CD4-positive, CD25-positive, alpha-beta regulatory T cell (primary cell): ENCODE data around the gene AQP12B. TPM values are rescaled to one million over a fixed set of nuclear protein-coding genes. Genes with fewer than 3 reads are reported as not detected.

ENCODE experiments used
- ATAC-seq, 2 donors: fragments of 150-1000 bp; cut with Tn5 transposase; one replicate each; pipeline ENCODE4 v1.10.0; 2021; ENCODE audit warnings: low read depth in 2 of 2, moderate number of reproducible peaks in 2 of 2, moderate library complexity in 1 of 2
- DNase-seq, 3 donors: peaks; one replicate each; pipeline versions ENCODE4 v3.0.0 to v3.0.0-alpha.2; 2012 to 2022; ENCODE audit warnings: mixed read lengths in 1 of 3
- H3K27ac ChIP-seq: one replicate; pipeline ENCODE4 v1.7.0; 2013; ENCODE audit warnings: mild to moderate bottlenecking, low read length; ENCODE audit not compliant: insufficient read depth, poor library complexity, severe bottlenecking
- H3K27me3 ChIP-seq: one replicate; pipeline ENCODE4 v1.7.0; 2013; ENCODE audit warnings: low read length; ENCODE audit not compliant: control insufficient read depth, insufficient read depth
- H3K36me3 ChIP-seq: one replicate; pipeline ENCODE4 v1.7.0; 2013; ENCODE audit warnings: mild to moderate bottlenecking, low read length, moderate library complexity; ENCODE audit not compliant: control insufficient read depth, insufficient read depth
- H3K4me1 ChIP-seq: 2 replicates; pipeline ENCODE4 v1.7.0; 2013; ENCODE audit warnings: mild to moderate bottlenecking, low read length; ENCODE audit not compliant: insufficient read depth, control insufficient read depth, poor library complexity, severe bottlenecking
- H3K4me3 ChIP-seq: one replicate; pipeline ENCODE4 v1.7.0; 2013; ENCODE audit warnings: low read depth, mild to moderate bottlenecking, low read length, moderate library complexity
- H3K9me3 ChIP-seq, 2 experiments: 1 replicate in 1 of 2; 2 replicates in 1 of 2; pipeline ENCODE4 v1.7.0; 2013; ENCODE audit warnings: low read length in 2 of 2, mild to moderate bottlenecking in 1 of 2, moderate library complexity in 1 of 2; ENCODE audit not compliant: control insufficient read depth in 2 of 2
- H3K27ac Mint-ChIP-seq, 3 donors: one replicate each; pipeline ENCODE4 v1.8.0; 2020 to 2022; ENCODE audit warnings: mild to moderate bottlenecking in 3 of 3, mixed read lengths in 3 of 3, moderate library complexity in 2 of 3
- H3K27me3 Mint-ChIP-seq: one replicate; pipeline ENCODE4 v1.8.0; 2022; ENCODE audit warnings: mild to moderate bottlenecking, mixed read lengths
- H3K36me3 Mint-ChIP-seq: one replicate; pipeline ENCODE4 v1.8.0; 2020; ENCODE audit warnings: mixed read lengths
- H3K4me1 Mint-ChIP-seq, 4 donors: one replicate each; pipeline ENCODE4 v1.8.0; 2020 to 2022; ENCODE audit warnings: mixed read lengths in 4 of 4, mild to moderate bottlenecking in 1 of 4
- H3K4me3 Mint-ChIP-seq, 4 donors: one replicate each; pipeline ENCODE4 v1.8.0; 2020 to 2022; ENCODE audit warnings: mild to moderate bottlenecking in 4 of 4, mixed read lengths in 4 of 4, moderate library complexity in 3 of 4
- H3K9me3 Mint-ChIP-seq, 7 donors: one replicate each; pipeline ENCODE4 v1.8.0; 2020 to 2022; ENCODE audit warnings: mixed read lengths in 7 of 7, mild to moderate bottlenecking in 3 of 7, moderate library complexity in 2 of 7
- polyA plus RNA-seq, 4 donors: library from polyadenylated mRNA; unstranded; fragments of 300-500 nt; fragmentation: Illumina TruSeq; gene quantifications; one replicate each; pipeline ENCODE4 v1.2.3, GENCODE V29; 2021
- total RNA-seq: library from RNA; stranded (reverse); gene quantifications from one replicate; pipeline ENCODE4 v1.2.3, GENCODE V29; 2022

Gene AQP12B
- total and polyA plus RNA-seq, 5 donors from 2014 or later, result not detected

DNA sequence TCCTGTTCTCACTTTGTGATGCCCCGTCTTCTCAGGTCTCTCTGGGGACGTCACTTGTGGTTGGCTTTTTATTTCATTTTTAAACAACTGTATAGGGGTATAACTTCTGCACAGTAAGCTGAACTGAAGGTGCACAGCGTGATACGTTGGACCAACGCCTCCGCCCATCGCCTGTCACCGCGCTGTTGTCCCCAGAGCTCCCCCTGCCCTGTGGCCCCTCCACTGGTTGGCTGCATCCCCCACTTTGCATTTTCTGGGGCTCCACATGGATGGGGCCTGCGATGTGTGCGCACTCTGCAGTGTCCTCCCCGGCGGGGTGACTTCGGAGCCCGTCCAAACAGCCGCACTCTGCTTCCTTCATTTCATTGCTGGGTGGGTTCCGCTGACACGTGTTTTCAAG is 43.1 kb downstream of the AQP12B start:
- Histone ChIP-seq H3K4me1 (no peaks in the 10 kb centered on the region), H3K27me3 (no peaks in the 10 kb centered on the region), H3K9me3 (peaks cover 1% of the 10 kb centered on the region in 2 experiments), H3K27ac (no peak overlapping the region), H3K36me3 (no peaks in the 10 kb centered on the region), H3K4me3 (no peak overlapping the region)
- Mint-ChIP-seq H3K4me3 (no peak overlapping the region), H3K4me1 (no peaks in the 10 kb centered on the region), H3K27ac (no peak overlapping the region), H3K27me3 (no peaks in the 10 kb centered on the region), H3K9me3 (peaks cover 0 to 3% (median under 1%) of the 10 kb centered on the region in 7 donors), H3K36me3 (no peaks in the 10 kb centered on the region)
- DNase-seq (no peak), ATAC-seq (no peak)

GRCh38 chr2:240638512-240639160 is 44.0 kb downstream of the AQP12B start:
- H3K36me3 ChIP-seq, result no peaks in the 10 kb centered on the region
- ATAC-seq (no peak), DNase-seq (no peak)
- Mint-ChIP-seq H3K4me3 (no peak overlapping the region), H3K27ac (peak overlapping the region in 1 of 3 donors; percentile 59), H3K36me3 (no peaks in the 10 kb centered on the region), H3K27me3 (no peaks in the 10 kb centered on the region), H3K4me1 (no peaks in the 10 kb centered on the region), H3K9me3 (peaks cover 0 to 8% (median under 1%) of the 10 kb centered on the region in 7 donors)
- H3K27me3 ChIP-seq, result no peaks in the 10 kb centered on the region
- no peak overlapping the region for H3K27ac ChIP-seq
- no peak overlapping the region for H3K4me3 ChIP-seq
- H3K4me1 ChIP-seq, result no peaks in the 10 kb centered on the region
- H3K9me3 ChIP-seq, result peaks cover 2 to 10% of the 10 kb centered on the region in 2 experiments

DNA sequence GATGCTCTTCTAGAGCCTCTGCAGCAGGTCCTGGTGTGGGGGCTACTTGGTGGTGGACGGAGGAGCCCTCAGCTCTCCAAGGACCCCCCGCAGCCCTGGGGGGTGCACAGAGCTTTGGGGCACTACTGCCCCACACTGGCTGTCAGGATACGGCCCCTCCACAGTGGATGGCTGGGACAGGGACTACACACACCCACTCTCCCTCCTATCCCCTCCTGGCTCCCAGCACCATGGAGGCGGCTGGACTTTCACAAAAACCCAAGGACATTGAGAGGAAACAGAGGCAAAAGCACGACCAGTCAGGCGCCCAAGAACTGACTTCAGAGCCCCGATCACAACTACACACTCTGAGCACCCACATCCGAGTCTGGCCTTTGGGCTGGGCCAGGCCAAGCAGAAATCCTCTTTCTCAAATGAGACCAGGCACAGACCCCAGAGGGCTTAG is 44.8 kb downstream of the AQP12B start:
- peaks cover 0 to 15% (median 4%) of the 10 kb centered on the region in 7 donors for H3K9me3 Mint-ChIP-seq
- H3K36me3 Mint-ChIP-seq, result no peaks in the 10 kb centered on the region
- H3K27ac Mint-ChIP-seq, result no peak overlapping the region
- DNase-seq, result no peak
- Histone ChIP-seq H3K4me1 (no peaks in the 10 kb centered on the region), H3K27me3 (no peaks in the 10 kb centered on the region), H3K9me3 (peaks cover 5 to 13% of the 10 kb centered on the region in 2 experiments), H3K27ac (no peak overlapping the region), H3K4me3 (no peak overlapping the region), H3K36me3 (no peaks in the 10 kb centered on the region)
- no peak overlapping the region for H3K4me3 Mint-ChIP-seq
- no peak for ATAC-seq
- H3K4me1 Mint-ChIP-seq, result no peaks in the 10 kb centered on the region
- no peaks in the 10 kb centered on the region for H3K27me3 Mint-ChIP-seq

DNA sequence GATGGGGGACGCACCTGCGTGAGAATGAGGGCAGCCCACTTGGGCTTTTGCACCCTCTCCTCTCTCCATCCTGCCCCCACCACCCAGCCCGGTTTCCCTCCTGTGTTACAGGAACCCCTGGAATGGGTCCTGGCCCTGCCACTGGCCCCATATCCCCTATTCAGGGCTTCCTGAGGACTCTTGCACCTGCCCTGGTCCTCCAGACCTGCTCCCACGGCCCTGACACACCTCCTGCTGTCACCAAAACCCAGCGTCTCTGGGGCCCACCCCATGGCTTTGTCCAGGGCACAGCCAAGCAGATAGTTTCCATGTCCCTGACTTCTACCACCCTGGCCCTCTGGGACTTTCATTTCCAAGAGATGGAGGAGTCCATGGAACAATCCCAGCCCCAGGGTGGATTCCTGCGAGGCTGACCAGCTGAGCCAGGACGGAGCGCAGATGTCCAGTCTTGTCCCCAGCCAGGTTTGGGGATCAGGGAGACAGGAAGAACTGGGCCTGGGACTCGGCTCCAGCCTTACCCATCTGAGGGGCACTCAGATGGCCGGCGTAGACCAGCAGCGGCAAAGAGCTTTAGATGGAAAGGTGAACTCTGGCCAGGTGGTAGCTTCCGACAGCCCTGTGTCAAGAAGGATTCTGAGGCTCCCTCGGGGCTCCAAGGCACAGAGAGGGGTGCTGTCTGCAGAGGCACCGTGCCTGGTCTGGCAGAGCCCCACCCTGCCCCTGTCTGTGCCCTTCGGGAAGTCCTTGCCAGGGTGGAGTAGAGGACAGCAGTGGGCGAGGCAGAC is 45.4 kb downstream of the AQP12B start:
- H3K4me1 Mint-ChIP-seq, result no peaks in the 10 kb centered on the region
- DNase-seq (no peak), ATAC-seq (no peak)
- Histone ChIP-seq H3K4me3 (no peak overlapping the region), H3K4me1 (no peaks in the 10 kb centered on the region), H3K27me3 (no peaks in the 10 kb centered on the region), H3K27ac (no peak overlapping the region), H3K9me3 (peaks cover 5 to 13% of the 10 kb centered on the region in 2 experiments), H3K36me3 (no peaks in the 10 kb centered on the region)
- no peak overlapping the region for H3K27ac Mint-ChIP-seq
- H3K27me3 Mint-ChIP-seq, result no peaks in the 10 kb centered on the region
- H3K4me3 Mint-ChIP-seq, result no peak overlapping the region
- peaks cover 0 to 16% (median 4%) of the 10 kb centered on the region in 7 donors for H3K9me3 Mint-ChIP-seq
- H3K36me3 Mint-ChIP-seq, result no peaks in the 10 kb centered on the region

DNA sequence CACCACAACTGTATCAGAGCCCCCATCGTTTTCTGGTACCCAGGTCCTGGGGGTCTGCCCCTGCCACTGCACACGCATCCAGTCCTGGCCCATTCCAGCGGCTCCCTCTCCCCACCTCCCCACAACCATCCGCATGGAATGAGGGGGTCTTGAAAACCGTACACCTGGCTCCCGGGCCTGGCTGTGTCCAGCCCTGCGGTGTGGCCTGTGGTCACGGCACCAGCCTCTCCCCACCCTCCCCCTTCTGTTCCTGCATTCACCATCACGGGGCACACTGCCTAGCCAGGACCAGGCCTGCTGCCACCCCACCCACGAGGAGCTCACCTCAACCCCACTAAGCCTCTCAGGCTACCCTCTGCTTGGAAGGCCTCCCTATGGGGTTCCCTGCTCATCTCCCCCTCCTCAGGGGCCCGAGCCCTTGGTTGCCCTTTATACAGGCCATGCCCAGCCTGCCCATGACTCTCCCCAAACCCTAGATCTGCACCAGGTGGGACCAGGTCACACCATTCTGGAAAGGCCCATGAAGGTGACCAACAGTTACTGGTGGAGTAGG is 46.0 kb downstream of the AQP12B start:
- H3K27me3 Mint-ChIP-seq, result no peaks in the 10 kb centered on the region
- no peak for ATAC-seq
- peaks cover 0 to 16% (median 4%) of the 10 kb centered on the region in 7 donors for H3K9me3 Mint-ChIP-seq

DNA sequence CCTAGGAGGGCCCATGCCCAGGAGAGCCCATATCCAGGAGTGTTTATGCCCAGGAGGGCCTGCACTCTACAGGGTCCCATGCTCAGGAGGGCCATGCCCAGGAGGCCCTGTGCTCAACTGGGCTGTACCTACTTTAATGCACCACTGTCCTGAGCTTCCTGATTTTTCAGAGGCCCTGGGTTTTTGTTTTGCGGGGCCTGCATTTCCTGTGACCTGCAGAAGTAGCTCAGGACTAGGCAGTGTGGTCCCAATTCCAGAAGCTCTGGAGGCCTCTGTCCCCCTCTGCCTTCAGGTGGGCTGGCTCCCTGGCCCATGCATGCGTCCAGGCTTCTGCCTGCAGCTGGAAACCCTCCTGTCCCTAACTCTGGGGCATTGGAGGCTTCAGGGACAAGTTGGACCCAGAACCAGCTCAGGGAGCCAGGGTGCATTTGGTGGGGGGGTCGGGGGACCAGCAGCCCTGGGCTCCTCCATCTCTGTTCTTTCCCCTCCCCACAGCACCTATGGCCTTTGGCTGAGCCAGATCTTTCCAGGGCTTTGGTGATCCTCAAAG is 46.6 kb downstream of the AQP12B start:
- no peak for ATAC-seq
- Histone ChIP-seq H3K27me3 (no peaks in the 10 kb centered on the region), H3K36me3 (no peaks in the 10 kb centered on the region), H3K27ac (no peak overlapping the region), H3K4me1 (no peaks in the 10 kb centered on the region), H3K9me3 (peaks cover 5 to 13% of the 10 kb centered on the region in 2 experiments), H3K4me3 (no peak overlapping the region)
- Mint-ChIP-seq H3K4me1 (no peaks in the 10 kb centered on the region), H3K27me3 (no peaks in the 10 kb centered on the region), H3K27ac (no peak overlapping the region), H3K36me3 (no peaks in the 10 kb centered on the region), H3K4me3 (no peak overlapping the region), H3K9me3 (peaks cover 0 to 16% (median 4%) of the 10 kb centered on the region in 7 donors)
- no peak for DNase-seq

More for the DNA sequence above, 46.0 kb downstream of the AQP12B start:
- no peaks in the 10 kb centered on the region for H3K36me3 ChIP-seq
- no peaks in the 10 kb centered on the region for H3K27me3 ChIP-seq
- H3K36me3 Mint-ChIP-seq, result no peaks in the 10 kb centered on the region
- no peaks in the 10 kb centered on the region for H3K4me1 ChIP-seq
- H3K27ac ChIP-seq, result no peak overlapping the region
- no peaks in the 10 kb centered on the region for H3K4me1 Mint-ChIP-seq
- H3K27ac Mint-ChIP-seq, result no peak overlapping the region
- peaks cover 5 to 13% of the 10 kb centered on the region in 2 experiments for H3K9me3 ChIP-seq
- DNase-seq, result no peak
- no peak overlapping the region for H3K4me3 ChIP-seq
- H3K4me3 Mint-ChIP-seq, result no peak overlapping the region

DNA sequence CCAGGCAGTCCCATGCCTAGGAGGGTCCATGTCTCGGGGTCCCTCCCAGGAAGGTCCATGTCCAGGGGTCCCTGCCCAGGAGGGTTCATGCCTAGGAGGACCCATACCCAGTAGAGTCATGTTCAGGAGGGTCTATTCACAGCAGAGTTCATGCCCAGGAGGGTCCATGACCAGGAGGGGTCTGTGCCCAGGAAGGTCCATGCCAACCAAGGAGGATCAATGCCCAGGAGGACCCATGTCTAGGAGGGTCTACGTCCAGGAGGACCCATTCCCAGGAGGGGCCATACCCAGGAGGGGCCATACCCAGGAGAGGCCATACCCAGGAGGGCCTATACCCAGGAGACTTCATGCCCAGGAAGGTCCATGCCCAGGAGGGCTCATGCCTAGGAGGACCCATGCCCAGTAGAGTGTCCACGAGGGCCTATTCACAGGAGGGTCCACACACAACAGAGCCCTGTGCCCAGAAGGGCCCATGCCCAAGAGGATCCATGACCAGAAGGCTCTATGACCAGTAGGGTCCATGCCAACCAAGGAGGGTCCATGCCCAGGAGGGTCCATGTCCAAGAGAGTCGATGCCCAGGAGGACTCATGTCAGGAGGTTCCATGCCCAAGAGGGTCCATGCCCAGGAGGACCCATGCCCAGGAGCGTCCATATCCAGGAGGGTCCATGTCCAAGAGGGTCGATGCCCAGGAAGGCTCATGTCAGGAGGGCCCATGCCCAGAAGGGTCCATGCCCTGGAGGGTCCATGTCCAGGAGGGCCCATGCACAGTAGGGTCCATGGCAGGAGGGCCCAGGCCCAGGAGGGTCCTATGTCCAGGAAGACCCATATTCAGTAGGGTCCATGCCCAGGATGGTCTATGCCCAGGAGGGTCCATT is 47.3 kb downstream of the AQP12B start:
- Mint-ChIP-seq H3K9me3 (peaks cover 0 to 16% (median 4%) of the 10 kb centered on the region in 7 donors), H3K4me3 (no peak overlapping the region), H3K27ac (no peak overlapping the region), H3K4me1 (no peaks in the 10 kb centered on the region), H3K27me3 (no peaks in the 10 kb centered on the region), H3K36me3 (no peaks in the 10 kb centered on the region)
- no peak overlapping the region for H3K4me3 ChIP-seq
- H3K4me1 ChIP-seq, result no peaks in the 10 kb centered on the region
- ATAC-seq (no peak), DNase-seq (no peak)
- no peaks in the 10 kb centered on the region for H3K36me3 ChIP-seq
- no peaks in the 10 kb centered on the region for H3K27me3 ChIP-seq
- H3K27ac ChIP-seq, result no peak overlapping the region
- H3K9me3 ChIP-seq, result peaks cover 5 to 13% of the 10 kb centered on the region in 2 experiments
